Choroid plexus epithelial cell (primary cell): ENCODE data around the gene APBB2.

Experiments
- DNase-seq: peaks from one replicate; pipeline ENCODE4 v3.0.0-alpha.2; 2010; ENCODE audit warnings: low read depth
- H3K4me3 ChIP-seq: 2 replicates; pipeline ENCODE4 v1.5.1; 2011; ENCODE audit warnings: low read depth, mild to moderate bottlenecking, control low read depth, low read length, moderate library complexity
- CTCF ChIP-seq: conservative IDR thresholded peaks from 2 replicates; pipeline ENCODE4 v1.5.1; 2011; ENCODE audit warnings: low read depth, mild to moderate bottlenecking, control low read depth, inconsistent platforms, low read length, moderate library complexity

APBB2 gene

GRCh38 chr4:41161355-41161754, 53.0 kb downstream of the APBB2 start:
- DNase-seq, result no peak
- H3K4me3 ChIP-seq, result no peak overlapping the region
- no peak for TF ChIP-seq CTCF

DNA sequence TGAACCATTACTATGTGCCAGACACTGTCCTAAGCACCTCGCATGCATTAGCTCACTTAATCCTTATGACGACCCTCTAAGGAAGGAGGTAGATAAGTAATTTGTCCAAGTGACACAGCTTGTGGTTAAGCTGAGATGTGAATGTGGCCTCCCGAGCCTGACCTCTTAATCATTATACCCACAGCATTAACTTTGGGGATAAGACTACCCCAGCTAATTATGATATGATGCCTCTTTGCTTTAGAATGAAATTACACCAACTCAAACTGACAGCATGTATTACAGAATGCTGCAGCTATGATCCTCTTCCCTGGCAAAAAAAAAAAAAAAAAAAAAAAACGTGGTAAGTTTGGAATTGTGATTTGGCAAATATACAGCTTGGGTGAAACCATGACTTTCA, 53.5 kb downstream of the APBB2 start:
- TF ChIP-seq CTCF, result no peak
- H3K4me3 ChIP-seq, result no peak overlapping the region
- DNase-seq, result no peak

- DNase-seq, result peak; percentile 90
- no peak overlapping the region for H3K4me3 ChIP-seq
- TF ChIP-seq CTCF, result no peak
These were observed 54.1 kb downstream of the APBB2 start for GRCh38 chr4:41160012-41160789.

GRCh38 chr4:41158756-41159155, 55.6 kb downstream of the APBB2 start:
- no peak for TF ChIP-seq CTCF
- no peak for DNase-seq
- no peak overlapping the region for H3K4me3 ChIP-seq

DNA sequence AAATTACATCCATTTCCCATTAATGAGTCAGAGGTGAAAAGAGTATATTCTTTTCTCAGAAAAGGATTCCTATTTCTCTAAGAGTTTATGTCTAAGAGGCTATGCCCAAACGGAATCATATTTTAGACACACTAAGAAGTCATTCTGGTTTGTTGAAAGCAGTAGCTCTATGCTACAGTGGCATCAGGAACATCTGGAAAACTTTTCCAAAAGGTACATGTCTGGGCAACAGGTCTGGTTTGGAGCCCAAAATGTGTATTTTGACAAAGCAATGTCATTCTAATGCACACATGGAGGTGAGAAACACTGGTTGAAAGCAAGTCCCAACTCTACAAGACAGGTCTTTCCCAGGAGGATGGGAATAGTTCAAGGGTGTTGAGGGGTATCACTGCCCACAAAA, 56.1 kb downstream of the APBB2 start:
- DNase-seq, result no peak
- H3K4me3 ChIP-seq, result no peak overlapping the region
- TF ChIP-seq CTCF, result no peak

DNA sequence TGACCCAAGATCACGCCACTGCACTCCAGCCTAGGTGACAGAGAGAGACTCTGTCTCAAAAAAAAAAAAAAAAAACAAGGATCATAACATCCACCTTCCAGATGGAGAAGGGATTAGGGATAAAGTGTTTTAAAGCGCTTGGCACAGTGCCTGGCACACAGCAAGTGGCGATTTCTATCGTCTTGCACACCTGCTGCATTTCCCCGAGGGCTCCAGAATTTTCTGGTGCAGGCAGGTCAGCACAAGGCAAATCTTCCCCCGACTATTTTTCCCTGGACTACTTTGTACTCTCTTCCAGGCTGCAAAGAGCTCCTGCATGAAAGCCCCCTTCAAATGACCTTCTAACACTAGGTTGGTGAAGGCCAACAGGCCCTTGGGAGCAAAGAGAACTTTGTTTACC, 57.3 kb downstream of the APBB2 start:
- TF ChIP-seq CTCF, result no peak
- DNase-seq, result no peak
- H3K4me3 ChIP-seq, result no peak overlapping the region

- peak; percentile 74 for DNase-seq
- H3K4me3 ChIP-seq, result no peak overlapping the region
- TF ChIP-seq CTCF, result no peak
These were observed 57.8 kb downstream of the APBB2 start for GRCh38 chr4:41156574-41156973.
